Gastroesophageal sphincter (tissue), 4 donors: Measurements from ENCODE around the gene MS4A4E. TPM values are rescaled to one million over a fixed set of nuclear protein-coding genes. Genes with fewer than 3 reads are reported as not detected.

ENCODE experiments used
- ATAC-seq: fragments of 150-250 bp; one replicate; pipeline ENCODE4 v1.9.1; 2016; ENCODE audit warnings: mild to moderate bottlenecking, moderate library complexity
- H3K27ac ChIP-seq, 4 donors: fragments of 200-600 bp; sonication (generic) in 3 of 4; 1 replicate in 3 of 4; 2 replicates in 1 of 4; pipeline ENCODE4 v1.5.1; 2016 to 2019
- H3K27me3 ChIP-seq: fragments of 200-600 bp; sonication (generic); one replicate; pipeline ENCODE4 v1.5.1; 2019
- H3K36me3 ChIP-seq, 2 donors: fragments of 200-600 bp; sonication (generic); one replicate each; pipeline ENCODE4 v1.5.1; 2019; ENCODE audit warnings: control low read depth in 1 of 2
- H3K4me1 ChIP-seq, 3 donors: fragments of 200-600 bp; sonication (generic); 1 replicate in 2 of 3; 2 replicates in 1 of 3; pipeline ENCODE4 v1.5.1; 2016 to 2019; ENCODE audit warnings: control low read depth in 2 of 3
- H3K4me3 ChIP-seq, 2 donors: fragments of 200-600 bp; sonication (generic); one replicate each; pipeline ENCODE4 v1.5.1; 2019; ENCODE audit warnings: mild to moderate bottlenecking in 1 of 2, moderate library complexity in 1 of 2
- H3K9me3 ChIP-seq, 3 donors: fragments of 200-600 bp; sonication (generic); one replicate each; pipeline ENCODE4 v1.5.1; 2017 to 2019; ENCODE audit warnings: control low read depth in 2 of 3
- CTCF ChIP-seq, 4 experiments: fragments of 200-600 bp in 2 of 4; fragments of 450-650 bp in 2 of 4; sonication (generic) in 1 of 4; IDR thresholded peaks; one replicate each; pipeline ENCODE4 v1.5.1; 2017 to 2019; ENCODE audit warnings: antibody characterized with exemption in 4 of 4, mild to moderate bottlenecking in 2 of 4, moderate library complexity in 2 of 4
- EP300 ChIP-seq: sonication (generic); formaldehyde crosslinking; IDR thresholded peaks from one replicate; pipeline ENCODE4 v1.6.1; 2017; ENCODE audit warnings: antibody characterized with exemption, mild to moderate bottlenecking
- POLR2A ChIP-seq, 2 donors: fragments of 450-650 bp; IDR thresholded peaks; one replicate each; pipeline ENCODE4 v1.6.1; 2017; ENCODE audit warnings: antibody characterized with exemption in 2 of 2, mild to moderate bottlenecking in 2 of 2, moderate library complexity in 1 of 2
- POLR2AphosphoS5 ChIP-seq: sonication (generic); formaldehyde crosslinking; IDR thresholded peaks from one replicate; pipeline ENCODE4 v1.6.1; 2017; ENCODE audit warnings: antibody characterized with exemption
- WGBS, 2 donors: methylation state at CpG; one replicate each; pipeline ENCODE4 v1.1.5; 2018; ENCODE audit warnings: low coverage in 1 of 2; 5-methylcytosine and 5-hydroxymethylcytosine counted together
- total RNA-seq, 4 donors: library from RNA; depleted of rRNA; stranded (reverse); fragments of >200 nt; gene quantifications; one replicate each; pipeline ENCODE4 v1.1.0, GENCODE V29; 2016

The MS4A4E gene
- total RNA-seq, 4 donors from 2014 or later: 3.0 to 8.2 (median 3.9) TPM; not detected in 1

DNA sequence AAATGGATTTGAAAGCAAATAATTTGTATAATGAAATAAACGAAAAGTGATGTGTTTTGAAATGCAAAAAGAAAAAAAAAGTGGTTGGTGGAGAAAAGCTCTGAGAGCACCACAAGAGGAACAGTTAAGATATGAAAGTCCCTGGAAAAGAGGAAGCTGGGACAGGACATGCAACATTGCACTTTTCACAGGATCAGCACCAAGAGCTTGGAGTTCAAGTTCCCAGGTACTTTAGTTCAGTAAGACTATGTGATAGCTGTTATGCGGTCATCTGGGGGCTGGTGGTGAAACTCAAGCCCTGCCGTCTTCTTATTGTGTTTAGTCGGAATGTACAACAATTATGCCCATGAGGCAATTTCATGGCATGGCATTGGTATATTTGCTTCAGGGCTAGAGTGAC lies 20.5 kb upstream of the MS4A4E start:
- Histone ChIP-seq H3K36me3 (no peaks in the 10 kb centered on the region), H3K27me3 (no peaks in the 10 kb centered on the region), H3K27ac (no peak overlapping the region), H3K4me1 (no peaks in the 10 kb centered on the region), H3K4me3 (no peak overlapping the region), H3K9me3 (peaks cover 0 to 8% (median 0%) of the 10 kb centered on the region in 3 donors)
- ATAC-seq: peak; percentile 46
- 71 to 72% methylated on average over 4 of the region's 4 CpGs for WGBS, 2 donors
- TF ChIP-seq POLR2A (IDR thresholded peaks at IDR 0.05) (no peak), CTCF (IDR thresholded peaks at IDR 0.05) (no peak), POLR2AphosphoS5 (no peak), EP300 (no peak)

GRCh38 chr11:60261014-60261413 lies 18.1 kb upstream of the MS4A4E start:
- Histone ChIP-seq H3K4me3 (no peak overlapping the region), H3K9me3 (peaks cover 0 to 8% (median 0%) of the 10 kb centered on the region in 3 donors), H3K27me3 (no peaks in the 10 kb centered on the region), H3K36me3 (no peaks in the 10 kb centered on the region), H3K27ac (no peak overlapping the region), H3K4me1 (no peaks in the 10 kb centered on the region)
- TF ChIP-seq POLR2AphosphoS5 (no peak), CTCF (IDR thresholded peaks at IDR 0.05) (no peak), EP300 (no peak), POLR2A (IDR thresholded peaks at IDR 0.05) (no peak)
- 71 to 80% methylated on average over 4 of the region's 4 CpGs for WGBS, 2 donors
- no peak for ATAC-seq

- WGBS, 2 donors: 83 to 89% methylated on average over 3 of the region's 4 CpGs
- Histone ChIP-seq H3K27ac (no peak overlapping the region), H3K9me3 (peaks cover 0 to 8% (median 0%) of the 10 kb centered on the region in 3 donors), H3K4me1 (no peaks in the 10 kb centered on the region), H3K27me3 (peaks cover 6% of the 10 kb centered on the region), H3K4me3 (no peak overlapping the region), H3K36me3 (no peaks in the 10 kb centered on the region)
- no peak for TF ChIP-seq POLR2A (IDR thresholded peaks at IDR 0.05)
- TF ChIP-seq EP300: no peak
- TF ChIP-seq CTCF (IDR thresholded peaks at IDR 0.05): no peak
- TF ChIP-seq POLR2AphosphoS5: no peak
- ATAC-seq: no peak
Measured at GRCh38 chr11:60257956-60258722, 15.2 kb upstream of the MS4A4E start.

DNA sequence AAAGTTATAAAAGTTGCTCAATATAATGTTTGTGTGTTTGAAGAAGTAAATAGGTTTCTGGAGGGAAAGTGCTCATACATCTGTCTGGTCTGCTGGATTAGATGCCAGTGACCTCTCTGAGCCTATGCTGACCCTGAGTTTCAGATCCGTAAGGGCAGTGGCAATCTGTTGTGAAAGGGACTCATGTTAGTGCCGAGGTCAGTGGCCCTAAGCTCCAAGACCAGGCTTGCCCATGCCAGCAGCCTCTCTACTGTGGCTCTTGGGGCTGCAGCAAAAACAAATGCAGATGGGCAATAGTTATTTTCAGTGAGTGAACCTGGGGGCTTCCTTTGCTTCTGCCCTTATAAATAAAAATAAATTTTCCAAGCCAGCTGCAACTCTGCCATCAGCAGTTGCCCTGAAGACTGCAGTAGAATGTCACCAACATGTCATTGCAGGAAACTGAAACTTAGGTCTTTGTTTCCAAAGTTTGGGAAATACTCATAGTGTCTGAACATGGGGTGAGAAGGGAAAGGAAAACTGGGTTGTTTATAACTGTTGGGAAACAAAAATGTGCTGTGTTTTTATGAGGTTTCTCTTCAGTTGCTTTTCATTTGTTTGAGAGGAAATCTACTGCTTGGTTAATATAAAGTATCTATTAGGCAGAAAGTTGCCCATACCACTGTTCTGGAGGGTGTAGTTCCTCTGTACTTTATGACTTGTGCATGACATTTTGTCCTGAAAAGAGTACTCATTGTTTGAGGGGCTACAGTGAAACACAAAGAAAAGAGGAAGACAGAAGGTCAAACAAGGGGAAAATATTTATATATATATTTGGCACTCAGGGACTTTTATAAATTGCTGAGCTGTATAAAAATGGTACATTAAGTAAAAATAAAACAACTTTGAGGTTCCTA lies 9.5 kb upstream of the MS4A4E start:
- H3K27me3 ChIP-seq: peaks cover 6% of the 10 kb centered on the region
- H3K36me3 ChIP-seq: no peaks in the 10 kb centered on the region
- H3K27ac ChIP-seq: peak overlapping the region in 2 of 4 donors; percentile 0 to 29
- 25 to 47% methylated on average over 2 of the region's 2 CpGs for WGBS, 2 donors
- no peak for ATAC-seq
- H3K4me3 ChIP-seq: no peak overlapping the region
- TF ChIP-seq POLR2AphosphoS5: no peak
- TF ChIP-seq POLR2A (IDR thresholded peaks at IDR 0.05): no peak
- no peak for TF ChIP-seq EP300
- TF ChIP-seq CTCF (IDR thresholded peaks at IDR 0.05): no peak
- H3K4me1 ChIP-seq: no peaks in the 10 kb centered on the region
- H3K9me3 ChIP-seq: no peaks in the 10 kb centered on the region
